Gastroesophageal sphincter (tissue), 4 donors: ENCODE data around the gene ASB18. TPM values are rescaled to one million over a fixed set of nuclear protein-coding genes. Genes with fewer than 3 reads are reported as not detected.

Experiments used
- ATAC-seq: fragments of 150-250 bp; one replicate; pipeline ENCODE4 v1.9.1; 2016; ENCODE audit warnings: mild to moderate bottlenecking, moderate library complexity
- H3K27ac ChIP-seq, 4 donors: fragments of 200-600 bp; sonication (generic) in 3 of 4; 1 replicate in 3 of 4; 2 replicates in 1 of 4; pipeline ENCODE4 v1.5.1; 2016 to 2019
- H3K27me3 ChIP-seq: fragments of 200-600 bp; sonication (generic); one replicate; pipeline ENCODE4 v1.5.1; 2019
- H3K36me3 ChIP-seq, 2 donors: fragments of 200-600 bp; sonication (generic); one replicate each; pipeline ENCODE4 v1.5.1; 2019; ENCODE audit warnings: control low read depth in 1 of 2
- H3K4me1 ChIP-seq, 3 donors: fragments of 200-600 bp; sonication (generic); 1 replicate in 2 of 3; 2 replicates in 1 of 3; pipeline ENCODE4 v1.5.1; 2016 to 2019; ENCODE audit warnings: control low read depth in 2 of 3
- H3K4me3 ChIP-seq, 2 donors: fragments of 200-600 bp; sonication (generic); one replicate each; pipeline ENCODE4 v1.5.1; 2019; ENCODE audit warnings: mild to moderate bottlenecking in 1 of 2, moderate library complexity in 1 of 2
- H3K9me3 ChIP-seq, 3 donors: fragments of 200-600 bp; sonication (generic); one replicate each; pipeline ENCODE4 v1.5.1; 2017 to 2019; ENCODE audit warnings: control low read depth in 2 of 3
- EP300 ChIP-seq: sonication (generic); formaldehyde crosslinking; IDR thresholded peaks from one replicate; pipeline ENCODE4 v1.6.1; 2017; ENCODE audit warnings: antibody characterized with exemption, mild to moderate bottlenecking
- POLR2A ChIP-seq, 2 donors: fragments of 450-650 bp; IDR thresholded peaks; one replicate each; pipeline ENCODE4 v1.6.1; 2017; ENCODE audit warnings: antibody characterized with exemption in 2 of 2, mild to moderate bottlenecking in 2 of 2, moderate library complexity in 1 of 2
- POLR2AphosphoS5 ChIP-seq: sonication (generic); formaldehyde crosslinking; IDR thresholded peaks from one replicate; pipeline ENCODE4 v1.6.1; 2017; ENCODE audit warnings: antibody characterized with exemption
- WGBS, 2 donors: methylation state at CpG; one replicate each; pipeline ENCODE4 v1.1.5; 2018; ENCODE audit warnings: low coverage in 1 of 2; 5-methylcytosine and 5-hydroxymethylcytosine counted together
- total RNA-seq, 4 donors: library from RNA; depleted of rRNA; stranded (reverse); fragments of >200 nt; gene quantifications; one replicate each; pipeline ENCODE4 v1.1.0, GENCODE V29; 2016
- TF ChIP-seq, protein P1 (sequence below), 4 experiments: fragments of 200-600 bp in 2 of 4; fragments of 450-650 bp in 2 of 4; sonication (generic) in 1 of 4; IDR thresholded peaks; one replicate each; pipeline ENCODE4 v1.5.1; 2017 to 2019; ENCODE audit warnings: antibody characterized with exemption in 4 of 4, mild to moderate bottlenecking in 2 of 4, moderate library complexity in 2 of 4

The ASB18 gene
- total RNA-seq, 4 donors from 2014 or later = not detected

DNA sequence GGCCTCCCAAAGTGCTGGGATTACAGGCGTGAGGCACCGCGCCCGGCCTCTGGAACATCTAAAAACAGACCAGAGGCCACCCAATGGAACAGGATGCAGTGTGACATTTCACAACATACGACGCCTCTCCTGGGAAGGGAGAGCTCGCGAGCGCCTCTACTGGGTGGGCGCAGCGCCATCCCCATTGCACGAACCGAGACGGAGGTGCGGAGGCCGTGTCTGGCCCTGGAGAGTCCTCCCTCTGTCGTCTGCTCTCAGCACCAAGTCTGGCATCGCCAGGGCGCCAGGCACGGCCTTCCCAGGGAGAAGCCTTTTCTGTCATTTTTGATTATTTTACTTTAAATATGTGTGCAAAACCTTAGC lies 86.6 kb downstream of the ASB18 start:
- peaks cover 0 to 40% (median 9%) of the 10 kb centered on the region in 3 donors for H3K4me1 ChIP-seq
- H3K36me3 ChIP-seq = no peaks in the 10 kb centered on the region
- no peaks in the 10 kb centered on the region for H3K9me3 ChIP-seq
- H3K4me3 ChIP-seq = no peak overlapping the region
- 12% methylated on average over 3 of the region's 20 CpGs; no CpG with 5 or more reads in 1 of the 2 donors for WGBS, 2 donors
- H3K27ac ChIP-seq = no peak overlapping the region
- ATAC-seq = peak; percentile 67
- peaks cover 98% of the 10 kb centered on the region for H3K27me3 ChIP-seq
- no peak for TF ChIP-seq EP300
- TF ChIP-seq POLR2A (IDR thresholded peaks at IDR 0.05) = no peak
- no peak for TF ChIP-seq POLR2AphosphoS5
- TF ChIP-seq, protein P1, sequence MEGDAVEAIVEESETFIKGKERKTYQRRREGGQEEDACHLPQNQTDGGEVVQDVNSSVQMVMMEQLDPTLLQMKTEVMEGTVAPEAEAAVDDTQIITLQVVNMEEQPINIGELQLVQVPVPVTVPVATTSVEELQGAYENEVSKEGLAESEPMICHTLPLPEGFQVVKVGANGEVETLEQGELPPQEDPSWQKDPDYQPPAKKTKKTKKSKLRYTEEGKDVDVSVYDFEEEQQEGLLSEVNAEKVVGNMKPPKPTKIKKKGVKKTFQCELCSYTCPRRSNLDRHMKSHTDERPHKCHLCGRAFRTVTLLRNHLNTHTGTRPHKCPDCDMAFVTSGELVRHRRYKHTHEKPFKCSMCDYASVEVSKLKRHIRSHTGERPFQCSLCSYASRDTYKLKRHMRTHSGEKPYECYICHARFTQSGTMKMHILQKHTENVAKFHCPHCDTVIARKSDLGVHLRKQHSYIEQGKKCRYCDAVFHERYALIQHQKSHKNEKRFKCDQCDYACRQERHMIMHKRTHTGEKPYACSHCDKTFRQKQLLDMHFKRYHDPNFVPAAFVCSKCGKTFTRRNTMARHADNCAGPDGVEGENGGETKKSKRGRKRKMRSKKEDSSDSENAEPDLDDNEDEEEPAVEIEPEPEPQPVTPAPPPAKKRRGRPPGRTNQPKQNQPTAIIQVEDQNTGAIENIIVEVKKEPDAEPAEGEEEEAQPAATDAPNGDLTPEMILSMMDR (IDR thresholded peaks at IDR 0.05) = no peak

DNA sequence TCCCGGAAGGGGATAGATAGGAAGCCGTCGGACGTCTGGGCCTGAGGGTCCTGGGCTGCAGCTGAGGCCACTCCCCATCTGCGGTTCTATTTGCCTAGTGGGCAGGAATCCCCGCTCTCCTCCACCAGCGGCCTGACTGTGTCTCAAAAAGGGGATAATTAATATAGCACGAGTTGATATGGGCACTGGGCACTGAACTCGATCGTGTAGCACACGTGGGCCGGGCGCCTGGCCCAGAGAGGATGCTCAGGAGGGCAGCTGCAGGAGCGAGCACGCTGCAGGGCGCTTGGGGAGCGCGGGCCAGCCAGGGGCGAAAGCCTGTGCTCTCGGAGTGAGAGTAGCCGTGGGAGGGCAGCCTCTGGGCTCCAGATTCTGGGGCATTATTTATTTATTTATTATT lies 87.3 kb downstream of the ASB18 start:
- H3K36me3 ChIP-seq = no peaks in the 10 kb centered on the region
- no peak overlapping the region for H3K27ac ChIP-seq
- H3K27me3 ChIP-seq = peaks cover 100% of the 10 kb centered on the region
- ATAC-seq = no peak
- no peaks in the 10 kb centered on the region for H3K9me3 ChIP-seq
- TF ChIP-seq POLR2AphosphoS5 = no peak
- TF ChIP-seq, protein P1 (IDR thresholded peaks at IDR 0.05) = no peak
- no peak for TF ChIP-seq POLR2A (IDR thresholded peaks at IDR 0.05)
- no peak for TF ChIP-seq EP300
- 50 to 51% methylated on average over 11 to 19 of the region's 21 CpGs for whole genome bisulfite sequencing, 2 donors
- H3K4me1 ChIP-seq = peaks cover 0 to 46% (median 10%) of the 10 kb centered on the region in 3 donors
- H3K4me3 ChIP-seq = no peak overlapping the region

DNA sequence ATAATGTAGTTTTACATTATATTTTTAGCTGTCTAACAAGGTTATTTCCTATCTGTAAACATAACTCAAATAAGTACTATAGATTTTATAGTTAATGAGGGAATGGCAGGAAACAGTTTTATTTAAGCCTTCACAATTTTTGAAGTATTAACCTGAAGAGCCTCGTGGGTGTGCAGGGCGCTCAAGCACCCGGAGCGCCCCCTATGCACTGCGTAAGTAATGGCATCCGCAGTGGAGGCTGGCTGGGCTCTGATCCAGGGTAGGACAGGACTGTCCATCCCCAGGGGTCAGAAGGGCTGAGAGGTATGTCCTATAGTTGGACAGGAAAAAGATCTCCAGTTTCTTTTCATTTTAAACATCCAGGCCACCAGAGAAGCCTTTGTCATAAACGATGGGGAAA lies 87.8 kb downstream of the ASB18 start:
- no peak overlapping the region for H3K4me3 ChIP-seq
- TF ChIP-seq, protein P1 (IDR thresholded peaks at IDR 0.05) = peak in 1 of 4 experiments; percentile 39
- TF ChIP-seq POLR2AphosphoS5 = no peak
- no peak for ATAC-seq
- no peaks in the 10 kb centered on the region for H3K36me3 ChIP-seq
- H3K4me1 ChIP-seq = peaks cover 0 to 51% (median 12%) of the 10 kb centered on the region in 3 donors
- H3K27ac ChIP-seq = no peak overlapping the region
- peaks cover 100% of the 10 kb centered on the region for H3K27me3 ChIP-seq
- H3K9me3 ChIP-seq = no peaks in the 10 kb centered on the region
- 8 to 24% methylated on average over 7 of the region's 7 CpGs for WGBS, 2 donors

DNA sequence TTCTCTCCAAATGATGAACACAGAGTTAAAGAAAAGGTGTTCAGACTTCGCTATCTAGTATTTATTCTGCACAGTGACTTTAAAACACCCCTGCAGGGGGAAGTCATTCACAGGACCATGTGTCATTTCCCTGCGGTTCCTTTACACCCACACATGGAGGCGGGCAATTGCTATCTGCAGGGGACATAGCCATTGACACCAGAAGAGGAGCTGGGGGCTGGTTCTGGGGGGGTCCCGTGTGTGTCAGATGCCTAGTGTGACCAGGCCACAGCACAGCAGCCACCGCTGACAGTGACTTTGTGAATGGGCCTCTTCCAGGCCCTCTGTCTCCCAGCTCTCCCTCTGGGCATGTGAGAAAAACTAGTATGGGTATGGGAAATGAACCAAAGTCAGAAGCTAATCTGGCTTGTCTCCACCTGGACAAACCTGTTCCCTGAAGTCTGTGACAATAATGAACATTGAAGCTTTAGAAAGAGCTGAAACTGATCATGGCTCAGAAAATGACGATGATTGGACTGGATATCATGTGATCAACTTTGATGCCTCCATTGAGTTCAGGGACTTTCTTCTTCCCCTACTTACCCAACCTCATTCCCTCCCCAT lies 88.6 kb downstream of the ASB18 start:
- no peak overlapping the region for H3K27ac ChIP-seq
- TF ChIP-seq, protein P1 (IDR thresholded peaks at IDR 0.05) = no peak
- no peak for TF ChIP-seq POLR2AphosphoS5
- no peak for TF ChIP-seq EP300
- TF ChIP-seq POLR2A (IDR thresholded peaks at IDR 0.05) = no peak
- H3K4me3 ChIP-seq = no peak overlapping the region
- H3K9me3 ChIP-seq = no peaks in the 10 kb centered on the region
- peaks cover 100% of the 10 kb centered on the region for H3K27me3 ChIP-seq
- ATAC-seq = no peak
- WGBS, 2 donors = 49 to 70% methylated on average over 4 to 5 of the region's 6 CpGs
- H3K36me3 ChIP-seq = no peaks in the 10 kb centered on the region
- H3K4me1 ChIP-seq = peaks cover 0 to 54% (median 14%) of the 10 kb centered on the region in 3 donors

DNA sequence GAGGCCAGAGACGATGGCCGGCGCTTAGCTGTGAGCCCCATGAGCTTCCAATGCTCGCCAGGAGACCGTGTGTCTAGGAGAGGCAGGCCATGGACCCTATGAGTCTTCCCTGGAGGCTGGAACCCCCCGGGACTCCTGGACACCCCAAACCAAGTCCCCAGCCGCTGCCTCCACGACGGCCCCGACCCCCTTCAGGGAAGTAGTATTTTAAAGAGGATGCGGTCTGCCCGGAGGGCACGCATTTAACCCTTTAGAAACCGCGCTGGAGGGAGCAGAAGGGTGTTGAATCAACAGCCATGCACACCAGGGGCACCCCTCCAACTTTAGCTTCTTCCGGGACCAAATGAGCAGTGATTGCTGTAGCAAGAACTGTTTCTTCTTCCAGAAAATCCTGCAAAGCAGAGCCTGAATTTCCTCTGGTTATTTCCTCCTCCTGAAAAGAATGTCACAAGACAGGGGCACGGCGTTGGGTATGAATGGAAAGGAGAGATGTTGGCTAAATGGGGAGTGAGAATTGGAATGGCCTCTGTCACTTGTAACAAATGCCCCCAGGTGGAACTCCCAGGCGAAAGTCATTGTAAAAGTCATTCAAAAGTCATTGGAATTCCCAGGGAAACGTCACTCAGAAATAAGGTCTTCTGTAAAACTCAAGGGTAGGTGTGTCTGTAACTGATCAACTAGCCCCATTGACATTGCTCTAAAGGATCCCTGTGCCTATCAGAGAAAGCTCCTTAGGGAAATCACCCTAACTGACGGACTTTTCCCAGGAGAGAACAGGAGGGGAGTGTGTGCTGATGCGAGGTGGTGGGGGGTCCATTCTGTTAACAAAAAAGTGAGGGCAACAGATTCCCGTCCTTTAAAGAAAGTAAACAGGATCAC lies 90.2 kb downstream of the ASB18 start:
- ATAC-seq = no peak
- Histone ChIP-seq H3K9me3 (no peaks in the 10 kb centered on the region), H3K27ac (no peak overlapping the region), H3K36me3 (no peaks in the 10 kb centered on the region), H3K4me1 (peaks cover 0 to 48% (median 16%) of the 10 kb centered on the region in 3 donors), H3K4me3 (no peak overlapping the region), H3K27me3 (peaks cover 100% of the 10 kb centered on the region)
- 5 to 14% methylated on average over 6 to 14 of the region's 23 CpGs for WGBS, 2 donors
- TF ChIP-seq, protein P1 (IDR thresholded peaks at IDR 0.05) = no peak
- TF ChIP-seq EP300 (no peak), POLR2A (IDR thresholded peaks at IDR 0.05) (no peak), POLR2AphosphoS5 (no peak)
